Keratinocyte (primary cell): ENCODE data around the gene SDK1. TPM values are rescaled to one million over a fixed set of nuclear protein-coding genes. Genes with fewer than 3 reads are reported as not detected.
A peak's percentile ranks its signal among the peaks of the same experiment; 100 is the strongest.

Source experiments
- DNase-seq: peaks from one replicate; pipeline ENCODE4 v3.0.0-alpha.2; 2011; ENCODE audit warnings: low read depth, missing footprints, low spot score
- FAIRE-seq: peaks from 2 replicates; lab custom pipeline; 2011; peaks lifted over from hg19 to GRCh38; lab: Jason Lieb, UNC
- H2AFZ ChIP-seq: 2 replicates; pipeline ENCODE4 v1.6.0; 2012; ENCODE audit warnings: low read length, control low read depth, inconsistent platforms; ENCODE audit not compliant: control insufficient read depth
- H3K27ac ChIP-seq: 2 replicates; pipeline ENCODE4 v1.5.1; 2011; ENCODE audit warnings: low read length; ENCODE audit not compliant: control insufficient read depth, insufficient read depth
- H3K27me3 ChIP-seq: 3 replicates; pipeline ENCODE4 v1.6.0; 2011; ENCODE audit warnings: low read length; ENCODE audit not compliant: control insufficient read depth, insufficient read depth; ENCODE audit errors: extremely low read depth
- H3K36me3 ChIP-seq, 2 experiments: 2 replicates in 1 of 2; 3 replicates in 1 of 2; pipeline ENCODE4 v1.5.1; 2011; ENCODE audit warnings: low read length in 2 of 2, mild to moderate bottlenecking in 1 of 2; ENCODE audit not compliant: control insufficient read depth in 2 of 2, insufficient read depth in 2 of 2; ENCODE audit errors: extremely low read depth in 1 of 2
- H3K4me1 ChIP-seq: 3 replicates; pipeline ENCODE4 v1.5.1; 2011; ENCODE audit warnings: low read length; ENCODE audit not compliant: control insufficient read depth, insufficient read depth; ENCODE audit errors: extremely low read depth
- H3K4me2 ChIP-seq: 3 replicates; pipeline ENCODE4 v1.6.0; 2011; ENCODE audit warnings: low read depth, low read length; ENCODE audit not compliant: control insufficient read depth, insufficient read depth; ENCODE audit errors: extremely low read depth
- H3K4me3 ChIP-seq, 3 experiments: fragments of 200-600 bp in 1 of 3; sonication (generic) in 1 of 3; 2 replicates in 2 of 3; 3 replicates in 1 of 3; pipeline ENCODE4 v1.5.1; 2011 to 2016; ENCODE audit warnings: low read length in 3 of 3, mild to moderate bottlenecking in 3 of 3, control low read depth in 2 of 3, inconsistent platforms in 1 of 3, low read depth in 1 of 3, mixed read lengths in 1 of 3, mixed run types in 1 of 3, moderate library complexity in 1 of 3; ENCODE audit not compliant: control insufficient read depth in 2 of 3, insufficient read depth in 2 of 3; ENCODE audit errors: extremely low read depth in 1 of 3
- H3K79me2 ChIP-seq: 2 replicates; pipeline ENCODE4 v1.6.0; 2012; ENCODE audit warnings: low read length; ENCODE audit not compliant: control insufficient read depth, insufficient read depth
- H3K9ac ChIP-seq: 3 replicates; pipeline ENCODE4 v1.6.0; 2011; ENCODE audit warnings: low read length; ENCODE audit not compliant: control insufficient read depth, insufficient read depth; ENCODE audit errors: extremely low read depth
- H3K9me1 ChIP-seq: 3 replicates; pipeline ENCODE4 v1.6.0; 2011; ENCODE audit warnings: low read length; ENCODE audit not compliant: control insufficient read depth, insufficient read depth; ENCODE audit errors: extremely low read depth
- H3K9me3 ChIP-seq: 2 replicates; pipeline ENCODE4 v1.5.1; 2012; ENCODE audit warnings: low read depth, low read length; ENCODE audit not compliant: control insufficient read depth
- H4K20me1 ChIP-seq: 3 replicates; pipeline ENCODE4 v1.6.0; 2011; ENCODE audit warnings: low read length; ENCODE audit not compliant: control insufficient read depth, insufficient read depth; ENCODE audit errors: extremely low read depth
- EZH2 ChIP-seq: IDR thresholded peaks from one replicate; pipeline ENCODE4 v1.6.1; 2012; ENCODE audit warnings: inconsistent platforms, mild to moderate bottlenecking, low read length, moderate library complexity
- dilution Hi-C: fragments of 300-500 bp; cut with MboI; formaldehyde crosslinking; loops from one replicate; pipeline ENCODE4 v1.7.0; 2020; ENCODE audit warnings: low sequenced_read_pairs; ENCODE audit not compliant: extremely low pct_ligation_motif_present
- polyA plus RNA-seq, 5 experiments: library from polyadenylated mRNA; depleted of rRNA in 3 of 5; stranded (reverse) in 3 of 5; stranded (forward) in 1 of 5; unstranded in 1 of 5; fragments of >200 nt; gene quantifications; 1 replicate in 1 of 5; 2 replicates in 3 of 5; 3 replicates in 1 of 5; pipeline versions ENCODE4 v1.2.1 to v1.2.3, GENCODE V29; 2011 to 2012; ENCODE audit warnings: missing spikeins in 2 of 5, low read depth in 1 of 5, low replicate concordance in 1 of 5
- TF ChIP-seq, protein P1 (sequence below), 3 experiments: IDR thresholded peaks in 1 of 3; conservative IDR thresholded peaks in 1 of 3; optimal IDR thresholded peaks in 1 of 3; 2 replicates in 2 of 3; 3 replicates in 1 of 3; pipeline versions ENCODE3 to v1.5.1; 2011; ENCODE audit warnings: low read length in 3 of 3, mild to moderate bottlenecking in 3 of 3, moderate library complexity in 2 of 3, control low read depth in 1 of 3, inconsistent platforms in 1 of 3; ENCODE audit not compliant: insufficient read depth in 2 of 3; ENCODE audit errors: extremely low read depth in 1 of 3

The SDK1 gene
- polyA plus RNA-seq, 1 donor (not counting 4 experiments of a cell fraction or from before 2014, with no cell fraction given): 0.66 TPM

DNA sequence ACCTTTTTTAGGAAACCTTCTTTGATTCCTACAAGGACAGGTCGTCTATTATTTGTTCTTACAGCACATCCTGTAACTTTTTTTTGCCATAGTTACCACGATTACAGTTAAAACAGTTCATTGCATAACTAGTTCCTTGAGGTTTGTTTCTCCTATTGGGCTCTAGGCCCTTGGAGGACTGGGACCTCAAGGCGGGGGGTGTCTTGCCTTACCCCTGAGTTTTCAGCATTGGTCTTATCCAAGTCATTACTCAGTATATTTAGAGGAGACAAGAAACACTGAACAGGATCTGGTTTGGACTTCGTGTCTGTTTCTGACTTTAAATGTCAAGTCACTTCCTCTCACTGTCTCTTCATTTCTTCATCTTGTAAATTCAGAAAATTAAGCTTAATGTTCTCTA, 369.8 kb downstream of the SDK1 start:
- no peak for DNase-seq
- dilution Hi-C loops: no loop called here
- Histone ChIP-seq H3K27me3 (no peaks in the 10 kb centered on the region), H3K79me2 (no peaks in the 10 kb centered on the region), H3K9ac (no peak overlapping the region), H3K36me3 (no peaks in the 10 kb centered on the region), H3K4me2 (no peak overlapping the region), H3K9me3 (no peaks in the 10 kb centered on the region), H2AFZ (no peak overlapping the region), H3K9me1 (no peaks in the 10 kb centered on the region), H3K4me3 (no peak overlapping the region), H4K20me1 (no peaks in the 10 kb centered on the region), H3K4me1 (no peaks in the 10 kb centered on the region), H3K27ac (no peak overlapping the region)
- TF ChIP-seq, protein P1, sequence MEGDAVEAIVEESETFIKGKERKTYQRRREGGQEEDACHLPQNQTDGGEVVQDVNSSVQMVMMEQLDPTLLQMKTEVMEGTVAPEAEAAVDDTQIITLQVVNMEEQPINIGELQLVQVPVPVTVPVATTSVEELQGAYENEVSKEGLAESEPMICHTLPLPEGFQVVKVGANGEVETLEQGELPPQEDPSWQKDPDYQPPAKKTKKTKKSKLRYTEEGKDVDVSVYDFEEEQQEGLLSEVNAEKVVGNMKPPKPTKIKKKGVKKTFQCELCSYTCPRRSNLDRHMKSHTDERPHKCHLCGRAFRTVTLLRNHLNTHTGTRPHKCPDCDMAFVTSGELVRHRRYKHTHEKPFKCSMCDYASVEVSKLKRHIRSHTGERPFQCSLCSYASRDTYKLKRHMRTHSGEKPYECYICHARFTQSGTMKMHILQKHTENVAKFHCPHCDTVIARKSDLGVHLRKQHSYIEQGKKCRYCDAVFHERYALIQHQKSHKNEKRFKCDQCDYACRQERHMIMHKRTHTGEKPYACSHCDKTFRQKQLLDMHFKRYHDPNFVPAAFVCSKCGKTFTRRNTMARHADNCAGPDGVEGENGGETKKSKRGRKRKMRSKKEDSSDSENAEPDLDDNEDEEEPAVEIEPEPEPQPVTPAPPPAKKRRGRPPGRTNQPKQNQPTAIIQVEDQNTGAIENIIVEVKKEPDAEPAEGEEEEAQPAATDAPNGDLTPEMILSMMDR (optimal IDR thresholded peaks at IDR 0.05 in 1 of 3, IDR thresholded peaks at IDR 0.05 in 1 of 3, conservative IDR thresholded peaks at IDR 0.05 in 1 of 3; ENCODE audit: extremely low read depth in 1 of 3, insufficient read depth in 2 of 3, low read length in 3 of 3): no peak
- no peak for TF ChIP-seq EZH2
- no peak for FAIRE-seq

DNA sequence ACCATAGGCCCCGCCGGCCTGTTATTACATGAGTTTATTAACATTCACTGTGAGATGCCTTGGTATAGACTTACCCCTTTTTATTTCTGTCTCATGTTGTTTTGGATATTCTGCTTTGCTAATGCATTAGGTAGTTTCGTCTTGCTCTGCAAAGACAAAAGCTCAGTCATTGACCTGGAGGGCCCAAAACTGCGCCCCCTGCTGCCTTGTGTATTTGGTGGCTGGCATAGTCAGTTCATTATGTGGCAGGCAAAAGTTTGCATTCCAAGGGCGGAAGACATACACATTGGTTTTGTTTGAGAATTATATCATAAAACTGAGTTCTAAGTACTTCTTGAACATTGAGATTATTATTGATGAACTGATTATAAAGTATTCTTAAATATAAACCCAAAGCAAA, 372.5 kb downstream of the SDK1 start:
- H3K4me1 ChIP-seq: no peaks in the 10 kb centered on the region
- FAIRE-seq: no peak

More for the DNA sequence above, 372.5 kb downstream of the SDK1 start:
- dilution Hi-C loops: no loop called here
- H3K79me2 ChIP-seq: no peaks in the 10 kb centered on the region
- no peaks in the 10 kb centered on the region for H3K9me1 ChIP-seq
- H2AFZ ChIP-seq: no peak overlapping the region
- H3K9ac ChIP-seq: no peak overlapping the region
- H3K27me3 ChIP-seq: no peaks in the 10 kb centered on the region
- no peak overlapping the region for H3K27ac ChIP-seq
- no peak overlapping the region for H3K4me2 ChIP-seq
- no peak for DNase-seq
- H3K9me3 ChIP-seq: no peaks in the 10 kb centered on the region
- H3K36me3 ChIP-seq: no peaks in the 10 kb centered on the region
- H4K20me1 ChIP-seq: no peaks in the 10 kb centered on the region
- no peak overlapping the region for H3K4me3 ChIP-seq
- no peak for TF ChIP-seq EZH2
- TF ChIP-seq, protein P1 (optimal IDR thresholded peaks at IDR 0.05 in 1 of 3, IDR thresholded peaks at IDR 0.05 in 1 of 3, conservative IDR thresholded peaks at IDR 0.05 in 1 of 3; ENCODE audit: extremely low read depth in 1 of 3, insufficient read depth in 2 of 3, low read length in 3 of 3): peak; percentile 28 to 65 (median 60)
